GM12878 (cell line): ENCODE measurements around the gene FAT1. TPM values are rescaled to one million over a fixed set of nuclear protein-coding genes. Genes with fewer than 3 reads are reported as not detected.

ENCODE experiments used
- ATAC-seq: fragments of 200-7000 bp; cut with Tn5 transposase; 3 replicates; pipeline ENCODE4 v1.9.1; 2020; ENCODE audit warnings: mild to moderate bottlenecking, moderate library complexity
- BruUV-seq: library from RNA; stranded (reverse); fragments of 400-500 nt; replicated peaks from 2 replicates; lab custom pipeline; 2021; lab: Mats Ljungman, UMichigan
- CTCF ChIA-PET: fragments of 300-600 bp; sonication (Branson Sonifier 250); formaldehyde crosslinking; extraction: SDS; loops from one replicate; lab custom pipeline; 2021; ENCODE audit warnings: inconsistent platforms; lab: Yijun Ruan, JAX
- POLR2A ChIA-PET: fragments of 350-600 bp; formaldehyde crosslinking; extraction: SDS; loops from one replicate; lab custom pipeline; 2021; ENCODE audit warnings: inconsistent platforms; lab: Charles Lee
- RAD21 ChIA-PET: fragments of 300-600 bp; sonication (Branson Sonifier 250); formaldehyde crosslinking; loops from one replicate; lab custom pipeline; 2023; ENCODE audit warnings: antibody characterized with exemption; ENCODE audit not compliant: unreplicated experiment; lab: Charles Lee
- SMC1A ChIA-PET: fragments of 300-600 bp; sonication (Branson Sonifier 250); formaldehyde crosslinking; loops from one replicate; lab custom pipeline; 2023; ENCODE audit not compliant: unreplicated experiment, uncharacterized antibody; lab: Charles Lee
- DNase-seq: peaks from one replicate; pipeline ENCODE4 v3.0.0-alpha.2; 2011; ENCODE audit warnings: low read depth, low spot score
- FAIRE-seq: peaks from 3 replicates; lab custom pipeline; 2011; peaks lifted over from hg19 to GRCh38; lab: Jason Lieb, UNC
- H2AFZ ChIP-seq: 2 replicates; pipeline ENCODE4 v1.6.0; 2011; ENCODE audit warnings: low read depth, low read length, control low read depth; ENCODE audit not compliant: control insufficient read depth
- H3K27ac ChIP-seq: 2 replicates; pipeline ENCODE4 v1.5.1; 2011; ENCODE audit warnings: control low read depth; ENCODE audit not compliant: control insufficient read depth, insufficient read depth
- H3K27me3 ChIP-seq, 2 experiments: replicated peaks in 1 of 2; 2 replicates each; pipeline versions ENCODE4 v1.6.0 to v1.6.1; 2011; ENCODE audit warnings: low read length in 1 of 2; ENCODE audit not compliant: control insufficient read depth in 2 of 2, insufficient read depth in 2 of 2
- H3K36me3 ChIP-seq, 2 experiments: 2 replicates each; pipeline ENCODE4 v1.5.1; 2011; ENCODE audit warnings: low read length in 1 of 2; ENCODE audit not compliant: control insufficient read depth in 2 of 2, insufficient read depth in 2 of 2
- H3K4me1 ChIP-seq: 2 replicates; pipeline ENCODE4 v1.6.1; 2011; ENCODE audit warnings: mild to moderate bottlenecking, low read length, moderate library complexity, mixed read lengths; ENCODE audit not compliant: control insufficient read depth, insufficient read depth
- H3K4me2 ChIP-seq: 2 replicates; pipeline ENCODE4 v1.6.0; 2011; ENCODE audit warnings: control low read depth; ENCODE audit not compliant: control insufficient read depth, insufficient read depth
- H3K4me3 ChIP-seq: fragments of 200-600 bp; sonication (generic); 2 replicates; pipeline ENCODE4 v1.5.1; 2016
- H3K79me2 ChIP-seq: 2 replicates; pipeline ENCODE4 v1.6.0; 2011; ENCODE audit warnings: low read length; ENCODE audit not compliant: control insufficient read depth, insufficient read depth
- H3K9ac ChIP-seq: 2 replicates; pipeline ENCODE4 v1.8.0; 2011; ENCODE audit warnings: low read length, control low read depth, mixed read lengths; ENCODE audit not compliant: control insufficient read depth, insufficient read depth
- H3K9me3 ChIP-seq: replicated peaks from 3 replicates; pipeline ENCODE4 v1.5.1; 2011; ENCODE audit warnings: mild to moderate bottlenecking, low read length; ENCODE audit not compliant: control insufficient read depth, insufficient read depth
- H4K20me1 ChIP-seq: 2 replicates; pipeline ENCODE4 v1.6.0; 2011; ENCODE audit not compliant: control insufficient read depth, insufficient read depth
- ATF7 ChIP-seq: fragments of 450-650 bp; IDR thresholded peaks from 2 replicates; pipeline ENCODE4 v1.6.1; 2016; ENCODE audit warnings: low read depth, mild to moderate bottlenecking
- CBX5 ChIP-seq: sonication (generic); IDR thresholded peaks from 2 replicates; pipeline ENCODE4 v1.6.1; 2016; ENCODE audit warnings: low read depth, moderate library complexity, mild to moderate bottlenecking, inconsistent platforms
- CHD1 ChIP-seq: IDR thresholded peaks from 2 replicates; pipeline ENCODE4 v1.6.1; 2012; ENCODE audit warnings: low read depth, low read length, improper control_type of control experiment
- CHD2 ChIP-seq: IDR thresholded peaks from 2 replicates; pipeline ENCODE4 v1.6.1; 2011; ENCODE audit warnings: low read depth, low read length, improper control_type of control experiment, borderline replicate concordance
- DPF2 ChIP-seq: fragments of 450-650 bp; IDR thresholded peaks from 2 replicates; pipeline ENCODE4 v1.6.1; 2017; ENCODE audit warnings: mild to moderate bottlenecking
- EP300 ChIP-seq, 2 experiments: fragments of 150-350 bp in 1 of 2; IDR thresholded peaks; 2 replicates each; pipeline ENCODE4 v1.6.1; 2011 to 2012; ENCODE audit warnings: low read depth in 2 of 2, low read length in 2 of 2, borderline replicate concordance in 1 of 2, improper control_type of control experiment in 1 of 2, inconsistent platforms in 1 of 2; ENCODE audit not compliant: control insufficient read depth in 1 of 2
- HDAC6 ChIP-seq: fragments of 200-600 bp; sonication (generic); IDR thresholded peaks from one replicate; pipeline ENCODE4 v1.8.0; 2017; ENCODE audit warnings: antibody characterized with exemption; ENCODE audit not compliant: unreplicated experiment
- IKZF2 ChIP-seq, 2 experiments: fragments of 450-650 bp; IDR thresholded peaks; 2 replicates each; pipeline ENCODE4 v1.6.1; 2017; ENCODE audit warnings: mild to moderate bottlenecking in 2 of 2, moderate library complexity in 2 of 2
- MEF2B ChIP-seq: fragments of 450-650 bp; IDR thresholded peaks from 2 replicates; pipeline ENCODE4 v1.6.1; 2018; ENCODE audit warnings: mild to moderate bottlenecking, moderate library complexity; ENCODE audit not compliant: partially characterized antibody, poor library complexity, severe bottlenecking
- NFIC ChIP-seq: IDR thresholded peaks from 2 replicates; pipeline ENCODE4 v1.6.1; 2012; ENCODE audit warnings: low read depth, mild to moderate bottlenecking, inconsistent platforms, low read length, moderate library complexity
- NR2F1 ChIP-seq: fragments of 450-650 bp; conservative IDR thresholded peaks from 2 replicates; pipeline ENCODE4 v1.6.1; 2017; ENCODE audit warnings: mild to moderate bottlenecking
- SIN3A ChIP-seq: IDR thresholded peaks from 2 replicates; pipeline ENCODE4 v1.6.1; 2012; ENCODE audit warnings: low read depth, low read length, improper control_type of control experiment
- STAT1 ChIP-seq: fragments of 450-650 bp; conservative IDR thresholded peaks from 2 replicates; pipeline ENCODE4 v1.6.1; 2014; ENCODE audit warnings: antibody characterized with exemption, mild to moderate bottlenecking
- ZNF207 ChIP-seq: fragments of 450-650 bp; IDR thresholded peaks from 2 replicates; pipeline ENCODE4 v1.6.1; 2014; ENCODE audit warnings: antibody characterized with exemption, mild to moderate bottlenecking, borderline replicate concordance
- ZZZ3 ChIP-seq: IDR thresholded peaks from 2 replicates; pipeline ENCODE4 v1.6.1; 2011; ENCODE audit warnings: low read depth; ENCODE audit not compliant: control insufficient read depth, insufficient read length
- WGBS: methylation state at CpG from one replicate; pipeline ENCODE4 v1.1.6; 2016; ENCODE audit warnings: low lambda C conversion rate; ENCODE audit not compliant: insufficient replicate concordance, insufficient coverage; ENCODE audit errors: missing lambda C conversion rate; 5-methylcytosine and 5-hydroxymethylcytosine counted together
- in situ Hi-C: fragments of 300-500 bp; cut with MboI; formaldehyde crosslinking; loops from 9 replicates; pipeline ENCODE4 v1.14.3; 2018; ENCODE audit warnings: mixed read lengths
- intact Hi-C: fragments of 100-400 bp; cut with micrococcal nuclease; formaldehyde crosslinking; loops from one replicate; pipeline ENCODE4 v1.14.2; 2022; ENCODE audit not compliant: unreplicated experiment
- polyA plus RNA-seq, 11 experiments: library from polyadenylated mRNA; depleted of rRNA in 4 of 11; unstranded in 6 of 11; stranded (reverse) in 5 of 11; fragments of >200 nt; fragmentation: Nextera tagmentation in 4 of 11; fragmentation: Illumina TruSeq in 1 of 11; extraction: Ambion mirVana in 4 of 11; extraction: Trizol in 1 of 11; gene quantifications; 1 replicate in 1 of 11; 2 replicates in 10 of 11; pipeline versions ENCODE4 v1.2.1 to v1.2.3, GENCODE V29; 2011 to 2016; ENCODE audit warnings: inconsistent platforms in 2 of 11, missing spikeins in 2 of 11, low read depth in 1 of 11
- total RNA-seq, 4 experiments: library from RNA; depleted of rRNA in 3 of 4; stranded (reverse); fragments of >200 nt in 3 of 4; fragmentation: Illumina TruSeq in 1 of 4; extraction: Trizol in 1 of 4; gene quantifications; 2 replicates each; pipeline versions ENCODE4 v1.2.1 to v1.2.3, GENCODE V29; 2013 to 2021
- TF ChIP-seq, protein P1 (sequence below): IDR thresholded peaks from 2 replicates; pipeline ENCODE4 v1.6.1; 2012; ENCODE audit warnings: low read depth, low read length, improper control_type of control experiment

The FAT1 gene
- total and polyA plus RNA-seq, 10 of the 15 experiments (the other 5 are each of a cell fraction or from before 2014, with no cell fraction given), result 0.04 to 11.8 (median 0.11) TPM; not detected in 1

- Histone ChIP-seq H3K79me2 (no peaks in the 10 kb centered on the region), H3K27me3 (no peaks in the 10 kb centered on the region), H3K27ac (no peak overlapping the region), H3K4me3 (no peak overlapping the region), H3K36me3 (no peaks in the 10 kb centered on the region), H2AFZ (no peak overlapping the region), H3K9ac (no peak overlapping the region), H3K4me2 (no peak overlapping the region), H3K9me3 (no peaks in the 10 kb centered on the region; the same call in 2 of the 3 replicates), H4K20me1 (no peaks in the 10 kb centered on the region), H3K4me1 (no peaks in the 10 kb centered on the region)
- POLR2A ChIA-PET, result no interaction called here
- WGBS, result 52% methylated on average over 4 of the region's 4 CpGs
- DNase-seq, result no peak
- no peak for TF ChIP-seq CHD2
- TF ChIP-seq EP300 (IDR thresholded peaks at IDR 0.05; ENCODE audit: borderline replicate concordance in 1 of 2, control insufficient read depth in 1 of 2, low read depth in 2 of 2, low read length in 2 of 2), result no peak
- TF ChIP-seq SIN3A, result no peak
- no peak for TF ChIP-seq IKZF2 (IDR thresholded peaks at IDR 0.05)
- TF ChIP-seq ATF7, result no peak
- TF ChIP-seq MEF2B, result no peak
- intact Hi-C loops, result no loop called here
- SMC1A ChIA-PET, result no interaction called here
- CTCF ChIA-PET, result no interaction called here
- no peak for ATAC-seq
- in situ Hi-C loops, result no loop called here
- no peak for FAIRE-seq
- no TSS peak for BruUV-seq
- RAD21 ChIA-PET, result no interaction called here
These were observed 6.1 kb downstream of the FAT1 start for GRCh38 chr4:186717556-186717955.

DNA sequence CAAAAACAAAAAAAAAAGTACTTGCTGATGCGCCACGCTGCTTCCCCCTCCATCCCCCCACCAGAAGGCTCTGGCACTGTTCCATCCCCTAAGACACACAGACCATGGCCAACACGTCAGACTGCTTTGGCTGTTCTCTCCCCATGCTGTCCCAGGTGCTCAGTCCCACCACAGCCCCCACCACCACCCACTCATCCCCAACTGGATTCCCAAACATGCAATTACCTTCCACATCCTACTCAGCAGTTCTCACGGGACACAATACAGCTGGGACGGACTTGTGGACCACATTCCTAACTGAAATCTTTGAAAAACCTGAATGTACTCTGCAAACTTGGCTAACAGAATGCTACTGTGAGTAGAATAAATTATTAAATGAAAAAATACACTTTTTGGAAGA lies 8.6 kb downstream of the FAT1 start:
- no TSS peak for BruUV-seq
- POLR2A ChIA-PET, result no interaction called here

More for the DNA sequence above, 8.6 kb downstream of the FAT1 start:
- H3K27me3 ChIP-seq, result no peaks in the 10 kb centered on the region
- CTCF ChIA-PET, result interaction anchor here (1.1 kb wide), 1 partner anchor 128 kb away, joined by 4 read pairs; no protein-coding TSS in a partner anchor
- SMC1A ChIA-PET, result no interaction called here
- H3K4me1 ChIP-seq, result no peaks in the 10 kb centered on the region
- RAD21 ChIA-PET, result no interaction called here
- H2AFZ ChIP-seq, result no peak overlapping the region
- H3K4me3 ChIP-seq, result no peak overlapping the region
- no peak for DNase-seq
- intact Hi-C loops, result no loop called here
- no peak overlapping the region for H3K9ac ChIP-seq
- no peaks in the 10 kb centered on the region for H3K79me2 ChIP-seq
- FAIRE-seq, result no peak
- no peak overlapping the region for H3K4me2 ChIP-seq
- no peaks in the 10 kb centered on the region for H3K36me3 ChIP-seq
- WGBS, result 34% methylated on average over 4 of the region's 5 CpGs
- in situ Hi-C loops, result no loop called here
- H3K27ac ChIP-seq, result no peak overlapping the region
- H4K20me1 ChIP-seq, result no peaks in the 10 kb centered on the region
- no peaks in the 10 kb centered on the region for H3K9me3 ChIP-seq
- ATAC-seq, result no peak
- TF ChIP-seq CHD1 (no peak), STAT1 (no peak), HDAC6 (no peak), NFIC (no peak), NR2F1 (no peak), ZZZ3 (no peak), CBX5 (no peak), DPF2 (no peak), ZNF207 (no peak)
- TF ChIP-seq, protein P1, sequence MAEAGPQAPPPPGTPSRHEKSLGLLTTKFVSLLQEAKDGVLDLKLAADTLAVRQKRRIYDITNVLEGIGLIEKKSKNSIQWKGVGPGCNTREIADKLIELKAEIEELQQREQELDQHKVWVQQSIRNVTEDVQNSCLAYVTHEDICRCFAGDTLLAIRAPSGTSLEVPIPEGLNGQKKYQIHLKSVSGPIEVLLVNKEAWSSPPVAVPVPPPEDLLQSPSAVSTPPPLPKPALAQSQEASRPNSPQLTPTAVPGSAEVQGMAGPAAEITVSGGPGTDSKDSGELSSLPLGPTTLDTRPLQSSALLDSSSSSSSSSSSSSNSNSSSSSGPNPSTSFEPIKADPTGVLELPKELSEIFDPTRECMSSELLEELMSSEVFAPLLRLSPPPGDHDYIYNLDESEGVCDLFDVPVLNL, result no peak
- TF ChIP-seq, all 136 proteins: peak for 0
